GM19240 (cell line): ENCODE results near the gene ELOVL4.

Experiments used
- DNase-seq: peaks from one replicate; pipeline ENCODE4 v3.0.0; 2011; ENCODE audit warnings: low spot score; ENCODE audit not compliant: insufficient read length

Gene ELOVL4

DNA sequence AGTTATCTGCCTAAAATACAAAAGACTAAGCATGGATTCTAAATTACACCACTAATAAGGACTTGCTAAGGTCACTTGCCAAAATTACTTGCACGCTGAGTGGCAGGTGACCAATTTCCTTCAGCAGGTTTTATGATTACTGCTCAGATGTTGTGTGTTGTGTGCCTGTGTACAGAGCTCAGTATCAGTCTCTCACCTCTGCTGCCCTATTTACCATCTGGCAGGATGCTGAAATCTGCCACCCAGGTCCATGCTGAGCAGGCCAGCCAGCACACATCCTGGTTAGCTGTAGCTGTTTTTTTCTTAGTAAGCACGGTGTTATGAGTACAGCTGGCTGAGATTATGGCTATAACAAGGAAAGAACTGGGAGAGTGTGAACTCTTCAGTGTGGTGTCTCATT, 34.0 kb downstream of the ELOVL4 start:
- no peak for DNase-seq

DNA sequence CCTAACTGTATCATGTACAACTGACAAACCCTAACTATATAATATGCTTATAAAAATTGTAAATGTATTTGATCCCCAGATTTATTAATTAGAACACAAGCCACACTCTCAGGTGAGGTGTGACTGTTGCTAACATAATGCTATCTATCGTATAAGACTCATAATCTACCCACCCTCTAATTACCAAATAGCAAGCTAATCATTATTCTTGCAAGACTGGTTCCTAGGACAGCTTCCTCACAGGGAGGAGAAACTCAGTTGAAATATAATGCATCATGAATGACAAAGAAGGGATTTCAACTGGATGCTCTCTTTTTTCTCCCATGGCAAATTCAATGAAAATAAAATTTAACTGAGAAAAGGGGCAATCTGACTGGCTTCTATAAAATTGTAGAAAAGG, 35.4 kb downstream of the ELOVL4 start:
- DNase-seq = no peak

DNA sequence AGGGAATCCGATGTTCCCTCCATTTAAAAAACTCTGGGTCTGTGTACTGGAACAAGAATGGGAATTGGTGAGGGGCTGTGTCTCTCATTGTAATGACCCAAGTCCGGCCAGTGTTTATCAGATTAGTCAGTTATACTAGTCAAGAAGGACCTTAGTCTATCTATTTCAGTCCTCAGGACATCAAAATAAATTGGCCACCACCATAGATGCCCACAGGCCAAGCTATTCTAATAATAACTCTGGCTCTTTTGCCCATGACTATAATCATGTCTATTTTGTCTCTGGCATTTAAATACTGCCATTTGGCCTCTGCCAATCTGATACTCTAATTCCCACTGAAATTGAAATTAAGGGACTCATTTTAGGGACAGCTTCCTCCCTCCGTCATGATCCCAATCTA, 37.8 kb downstream of the ELOVL4 start:
- DNase-seq = no peak

DNA sequence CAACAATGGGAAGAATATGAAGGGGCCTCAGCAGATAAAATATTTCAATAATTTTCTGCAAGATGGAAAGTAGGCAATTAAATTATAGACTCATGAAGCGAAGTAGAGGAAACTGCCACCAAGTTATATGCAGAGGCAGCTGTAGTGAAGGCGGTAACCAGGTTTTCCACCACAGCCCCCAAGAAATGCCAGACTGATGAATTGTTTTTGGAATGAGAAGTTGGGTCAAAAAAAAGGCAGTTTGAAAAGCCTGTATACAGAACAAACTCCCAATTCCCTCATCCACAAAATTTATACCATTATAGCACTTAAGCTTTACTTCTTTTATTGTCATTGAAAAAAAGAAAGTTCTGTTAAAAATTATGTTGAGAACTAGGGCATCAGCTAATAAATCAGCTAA, 45.3 kb downstream of the ELOVL4 start:
- DNase-seq = no peak

DNA sequence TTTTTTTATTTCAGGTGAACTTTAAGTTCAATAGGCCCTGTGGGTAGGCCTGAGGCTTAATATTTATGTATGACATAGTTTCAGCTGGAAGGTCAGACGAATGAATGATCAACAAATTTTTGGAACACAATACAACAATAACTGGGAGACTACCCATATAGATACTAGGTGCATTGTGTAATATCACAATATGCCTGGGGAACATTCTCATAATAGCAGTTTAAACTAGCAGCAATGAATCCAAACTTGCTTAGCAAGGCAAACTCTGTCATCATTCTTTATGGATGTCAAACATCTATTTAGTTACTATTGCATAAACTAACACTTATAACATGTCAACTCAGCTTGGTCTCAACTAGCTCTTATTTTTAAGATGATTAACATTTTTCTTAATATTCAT, 49.3 kb downstream of the ELOVL4 start:
- no peak for DNase-seq

DNA sequence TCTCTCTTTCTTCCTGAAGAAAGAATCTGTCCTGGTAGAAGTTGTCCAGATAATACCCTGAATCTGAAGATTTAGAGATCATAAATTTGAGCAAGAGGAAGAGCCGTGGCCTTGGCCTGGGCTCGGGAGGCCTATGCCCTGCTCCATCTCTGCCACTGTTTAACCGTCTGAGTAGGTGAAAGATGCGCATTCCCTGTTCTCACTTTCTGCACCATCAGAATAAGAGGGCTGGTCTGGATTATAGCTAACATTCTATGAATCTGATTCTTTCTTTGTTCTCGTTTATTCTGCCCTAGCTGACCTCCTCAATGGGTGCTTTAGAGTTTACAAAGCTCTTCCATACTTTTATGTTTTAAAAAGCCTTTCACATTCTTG, 51.3 kb downstream of the ELOVL4 start:
- no peak for DNase-seq

DNA sequence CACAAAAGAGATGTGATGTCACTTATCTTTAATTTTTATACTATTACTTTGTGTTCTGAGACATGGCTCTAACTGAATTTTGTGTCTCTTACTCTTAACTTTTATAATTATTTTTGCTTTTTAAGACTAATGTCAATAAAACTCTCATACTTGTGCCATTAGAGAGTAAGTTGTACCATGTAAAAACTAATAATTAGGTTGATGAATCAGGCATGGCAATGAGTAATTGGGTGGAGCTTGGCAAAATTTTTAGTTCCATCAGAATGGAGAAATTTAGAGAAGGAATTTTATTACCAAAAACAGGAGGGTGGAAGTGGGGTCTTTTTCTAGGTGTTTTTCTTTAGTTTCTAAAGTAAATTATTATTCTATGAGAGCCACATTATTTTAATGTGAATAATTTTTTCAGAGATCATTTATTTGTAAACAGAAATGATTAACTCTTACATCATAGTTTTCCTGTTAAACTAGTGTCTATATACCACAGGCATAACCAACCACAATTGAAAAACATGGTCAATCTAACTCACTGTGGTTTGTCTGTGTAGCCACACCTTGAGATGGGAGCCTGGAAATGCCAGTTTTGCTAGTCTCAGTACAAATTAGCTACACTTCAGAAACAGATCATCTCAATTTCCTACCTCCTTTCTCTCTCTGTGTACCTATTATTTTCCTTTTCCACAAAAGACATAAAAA, 51.8 kb downstream of the ELOVL4 start:
- DNase-seq = no peak

DNA sequence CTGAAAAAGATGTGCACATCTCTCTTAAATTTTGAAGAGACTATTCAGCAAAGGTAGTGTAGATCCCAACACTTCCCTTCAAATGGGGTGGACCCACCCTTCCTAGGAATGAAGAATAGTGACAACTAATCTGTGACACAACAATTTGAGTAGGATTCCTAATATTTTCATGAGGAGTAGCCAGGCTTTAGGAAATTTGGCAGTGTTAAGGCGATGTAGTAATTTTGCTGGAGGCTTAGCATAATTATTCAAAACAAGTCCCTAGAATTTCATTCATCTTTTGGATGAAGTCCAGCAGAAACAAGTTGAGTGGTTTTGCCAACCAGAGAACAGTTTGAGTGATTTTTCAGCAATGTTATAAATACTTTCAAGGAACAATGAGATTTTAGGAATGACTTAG, 52.4 kb downstream of the ELOVL4 start:
- DNase-seq = no peak

DNA sequence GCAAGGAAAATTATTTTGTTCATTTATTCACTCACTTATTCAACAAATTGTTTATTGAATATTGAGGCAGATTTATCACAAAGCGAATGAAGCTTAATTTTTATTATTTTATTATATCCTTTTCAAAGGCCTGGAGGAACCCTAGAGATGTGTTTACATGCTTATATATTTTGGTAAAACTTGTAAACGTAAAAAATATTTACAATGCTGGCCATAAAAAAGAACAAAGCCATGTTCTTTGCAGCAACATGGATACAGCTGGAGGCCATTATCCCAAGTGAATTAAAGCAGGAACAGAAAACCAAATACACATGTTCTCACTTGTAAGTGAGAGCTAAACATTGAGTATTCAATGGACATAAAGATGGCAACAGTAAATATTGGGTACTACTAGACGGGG, 58.8 kb downstream of the ELOVL4 start:
- no peak for DNase-seq

DNA sequence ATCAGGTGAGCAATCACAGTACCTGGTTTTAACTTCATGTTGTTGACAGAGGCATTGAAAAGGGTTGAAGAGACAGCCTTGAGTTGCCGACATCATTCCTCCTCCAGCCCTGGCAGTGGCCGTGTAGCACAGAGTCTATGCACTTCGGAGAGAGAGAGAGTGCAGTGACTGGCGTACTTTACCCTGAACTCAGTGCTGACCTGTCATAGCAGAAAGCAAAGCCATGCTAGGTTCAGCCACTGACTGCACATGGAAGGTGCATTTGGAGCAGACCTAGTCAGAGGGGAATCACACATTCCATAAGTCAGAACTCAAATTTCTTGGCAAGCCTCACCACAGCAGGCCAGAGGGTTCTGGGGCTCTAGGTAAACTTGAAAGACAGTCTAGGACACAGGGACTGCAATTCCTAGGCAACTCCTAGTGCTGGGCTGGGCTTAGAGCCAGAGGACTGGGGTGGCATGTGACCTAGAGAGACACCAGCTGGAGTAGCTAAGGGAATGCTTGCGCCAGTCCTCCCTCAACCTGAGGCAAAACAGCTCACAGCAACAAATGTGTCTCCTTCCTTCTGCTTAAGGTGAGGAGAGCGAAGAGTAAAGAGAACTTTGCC, 69.1 kb downstream of the ELOVL4 start:
- no peak for DNase-seq

DNA sequence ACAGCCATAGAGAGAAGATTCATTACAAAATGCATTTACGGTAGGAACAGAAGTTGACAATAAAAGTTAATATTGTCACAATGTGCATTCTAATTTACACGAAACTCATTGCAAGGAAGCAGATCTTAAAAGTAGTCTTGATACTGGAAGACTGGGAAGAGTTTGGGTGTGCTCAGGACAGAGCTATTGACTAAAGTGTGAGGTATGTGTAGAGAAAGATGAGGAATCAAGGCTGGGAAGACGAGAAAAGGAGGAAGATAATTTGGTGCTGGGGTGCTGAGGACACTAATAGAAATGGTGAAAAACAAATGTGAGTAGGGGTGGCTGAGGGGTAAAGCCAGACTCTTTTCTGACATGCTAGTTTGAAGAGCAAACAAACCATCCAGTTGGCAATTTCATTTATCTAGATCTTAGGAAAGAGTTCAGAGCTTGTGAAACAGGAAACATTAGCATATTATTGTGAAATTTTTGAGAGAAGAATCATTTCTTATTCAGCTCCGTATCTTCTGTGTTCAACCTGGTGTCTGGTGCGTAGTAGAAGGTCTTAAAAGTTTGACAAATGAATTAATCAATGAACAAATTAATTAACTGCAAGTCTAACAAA, 72.7 kb downstream of the ELOVL4 start:
- no peak for DNase-seq

DNA sequence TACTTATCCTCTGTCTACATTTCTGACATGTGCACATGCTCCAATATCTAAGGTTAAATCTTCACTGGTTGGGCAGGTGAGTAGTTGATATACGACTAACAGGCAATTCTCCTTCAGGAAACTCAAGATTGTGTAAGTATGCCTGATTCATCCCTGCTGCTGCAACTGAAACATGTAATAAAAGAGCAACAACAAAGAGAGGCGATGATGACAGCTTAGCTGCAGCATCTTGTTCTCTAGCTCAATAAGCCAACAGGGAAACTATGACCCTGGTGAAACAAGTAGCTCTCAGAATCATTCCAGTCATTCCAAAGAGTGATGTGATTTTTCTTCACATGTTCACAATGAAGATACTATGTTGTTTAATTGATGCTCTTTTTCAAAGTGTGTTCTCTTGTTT, 74.4 kb downstream of the ELOVL4 start:
- DNase-seq = no peak

DNA sequence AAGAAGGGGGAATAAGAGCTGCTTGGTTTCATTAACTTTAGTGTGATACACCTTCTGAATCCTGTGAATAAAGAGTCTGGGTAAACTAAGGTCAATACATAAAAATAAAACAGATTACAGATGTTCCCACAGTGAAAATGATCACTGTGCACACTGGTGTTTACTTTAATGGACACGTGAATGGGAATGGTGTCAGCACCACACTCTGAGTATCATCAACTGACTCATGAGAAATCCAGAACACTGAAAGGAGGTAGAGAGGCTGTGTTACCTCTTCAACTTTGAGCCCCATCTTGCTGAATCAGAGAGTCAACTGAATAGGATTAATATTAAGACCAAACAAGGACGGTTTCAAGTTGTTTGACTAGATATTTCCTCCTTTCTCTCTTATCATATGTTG, 75.0 kb downstream of the ELOVL4 start:
- DNase-seq = no peak

DNA sequence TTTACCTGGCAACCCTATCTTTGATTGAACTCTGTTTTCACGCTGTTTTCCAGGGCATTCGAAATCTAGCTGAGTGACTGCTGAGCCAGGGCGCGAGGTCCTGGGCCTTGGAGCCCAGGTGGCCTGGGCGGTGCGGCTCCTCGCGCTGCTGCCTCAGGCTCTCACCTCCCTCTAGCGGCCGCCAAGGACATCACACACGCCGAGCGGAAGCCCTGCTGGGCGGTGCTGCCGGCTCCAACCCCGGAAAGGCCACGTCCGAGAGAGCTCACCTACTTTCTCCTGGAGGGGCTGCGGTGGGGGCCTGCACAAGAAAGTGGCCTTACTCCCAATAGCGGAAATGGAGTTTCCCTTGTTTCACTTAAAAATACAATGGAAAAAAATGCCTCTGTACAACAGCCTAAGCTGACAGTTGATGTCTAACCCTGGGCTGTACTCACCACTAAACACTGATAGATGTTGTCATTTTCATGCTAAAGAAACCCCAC, 77.7 kb downstream of the ELOVL4 start:
- peak; percentile 65 for DNase-seq

DNA sequence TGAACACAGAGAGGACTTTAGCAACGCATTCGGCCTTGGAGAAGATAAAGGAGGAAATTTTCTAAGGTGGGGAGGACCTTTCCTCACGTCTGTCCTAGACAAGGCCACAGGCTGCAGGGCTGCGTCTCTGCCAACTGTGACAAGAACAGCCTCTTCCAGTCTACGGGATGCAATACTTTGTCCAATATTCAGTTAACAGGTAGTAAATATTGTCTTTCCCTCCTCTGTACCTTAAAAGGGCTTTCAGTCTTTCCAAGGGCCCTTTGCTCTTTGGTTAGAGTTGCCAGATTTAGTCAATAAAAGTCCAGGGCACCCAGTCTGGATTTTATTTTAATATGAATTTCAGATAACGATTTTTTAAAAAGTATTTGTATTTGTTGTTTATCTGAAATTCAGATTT, 78.2 kb downstream of the ELOVL4 start:
- DNase-seq = no peak

DNA sequence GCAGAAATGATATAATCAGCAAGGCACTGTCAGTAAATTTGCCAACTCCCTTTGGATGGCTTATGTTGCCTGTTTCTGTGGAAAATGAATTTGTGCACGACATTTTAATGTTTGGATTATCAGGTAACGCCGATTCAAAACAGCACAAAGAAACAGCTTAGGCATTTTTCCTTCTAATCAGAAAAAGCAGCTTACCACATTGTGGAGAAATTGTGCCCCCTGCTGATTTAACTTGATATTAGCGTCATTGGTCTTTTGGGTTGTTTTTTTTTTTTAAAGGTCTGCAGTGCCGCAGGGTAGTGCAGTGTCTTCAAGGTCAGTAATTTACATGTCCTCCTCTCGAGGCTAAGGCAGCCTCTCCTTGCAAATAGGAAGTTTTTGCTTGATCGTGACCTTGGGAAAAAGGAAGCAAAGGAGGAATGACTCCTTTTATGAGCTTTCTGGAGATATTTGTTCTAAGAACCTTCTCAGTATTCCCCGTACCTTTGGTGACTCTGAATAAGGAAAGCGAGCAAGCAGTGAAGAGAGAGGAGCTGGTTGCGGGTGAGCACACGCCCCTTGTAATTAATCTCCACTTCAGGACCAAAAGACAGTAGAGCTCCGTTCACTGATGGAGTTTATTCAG, 79.1 kb downstream of the ELOVL4 start:
- peak; percentile 3 for DNase-seq
